ENCODE data around the gene TTC33.

TTC33 gene

GRCh38 chr5:40755407-40756365, at the start of gene TTC33:
Gene TTC33, minus strand, starts transcription at chr5:40755961. Its CDS starts 8,943 bp downstream, at chr5:40747018.
- H3K4me3 ChIP-seq (ENCODE audit: low read depth, low read length) = peak within 1 kb of the TSS; percentile 72
- DNase-seq (ENCODE audit: low read depth) = peak; percentile 87
- TF ChIP-seq CTCF (IDR thresholded peaks at IDR 0.05; ENCODE audit: low read depth, low read length, missing control alignments) = peak; percentile 65
- in situ Hi-C loops (cut with HindIII; ENCODE audit: low sequenced_read_pairs) = no loop called here

GRCh38 chr5:40801771-40802562, 46.2 kb upstream of the TTC33 start:
- no peak for DNase-seq (ENCODE audit: low read depth)
- in situ Hi-C loops (cut with HindIII; ENCODE audit: low sequenced_read_pairs) = no loop called here
- no peak overlapping the region for H3K4me3 ChIP-seq (ENCODE audit: low read depth, low read length)
- TF ChIP-seq CTCF (IDR thresholded peaks at IDR 0.05; ENCODE audit: low read depth, low read length, missing control alignments) = no peak

GRCh38 chr5:40799258-40799657, 43.5 kb upstream of the TTC33 start:
- H3K4me3 ChIP-seq (ENCODE audit: low read depth, low read length) = peak overlapping the region; percentile 92
- DNase-seq (ENCODE audit: low read depth) = no peak
- no peak for TF ChIP-seq CTCF (IDR thresholded peaks at IDR 0.05; ENCODE audit: low read depth, low read length, missing control alignments)
- in situ Hi-C loops (cut with HindIII; ENCODE audit: low sequenced_read_pairs) = no loop called here

- in situ Hi-C loops (cut with HindIII; ENCODE audit: low sequenced_read_pairs) = no loop called here
- no peak for DNase-seq (ENCODE audit: low read depth)
- TF ChIP-seq CTCF (IDR thresholded peaks at IDR 0.05; ENCODE audit: low read depth, low read length, missing control alignments) = peak; percentile 21
- peak overlapping the region; percentile 92 for H3K4me3 ChIP-seq (ENCODE audit: low read depth, low read length)
Measured at GRCh38 chr5:40798801-40799210, 43.0 kb upstream of the TTC33 start.

- peak within 1 kb of the TSS; percentile 92 for H3K4me3 ChIP-seq (ENCODE audit: low read depth, low read length)
- in situ Hi-C loops (cut with HindIII; ENCODE audit: low sequenced_read_pairs) = no loop called here
- TF ChIP-seq CTCF (IDR thresholded peaks at IDR 0.05; ENCODE audit: low read depth, low read length, missing control alignments) = peak; percentile 50
- DNase-seq (ENCODE audit: low read depth) = peak; percentile 57
Measured at GRCh38 chr5:40798012-40798800, 42.4 kb upstream of the TTC33 start, which contains the start of gene PRKAA1. Gene PRKAA1, minus strand, starts transcription at chr5:40798374. Its CDS starts 185 bp downstream, at chr5:40798189.
